ENCODE data around the gene FAM131B. TPM values are rescaled to one million over a fixed set of nuclear protein-coding genes. Genes with fewer than 3 reads are reported as not detected.

Gene FAM131B
- total RNA-seq, 1 donor from 2014 or later = 17.0 TPM

- DNase-seq (ENCODE audit: extremely low spot score, unreplicated experiment) = no peak
- no peak for TF ChIP-seq CTCF (IDR thresholded peaks at IDR 0.05)
- no peaks in the 10 kb centered on the region for H3K36me3 Mint-ChIP-seq (ENCODE audit: unreplicated experiment)
- no peak overlapping the region for H3K4me3 Mint-ChIP-seq (ENCODE audit: unreplicated experiment)
- peaks cover 4% of the 10 kb centered on the region for H3K27me3 Mint-ChIP-seq (ENCODE audit: unreplicated experiment)
- no peak overlapping the region for H3K27ac Mint-ChIP-seq (ENCODE audit: unreplicated experiment)
- H3K9me3 Mint-ChIP-seq (ENCODE audit: unreplicated experiment) = no peaks in the 10 kb centered on the region
- peaks cover 16% of the 10 kb centered on the region for H3K4me1 Mint-ChIP-seq (ENCODE audit: unreplicated experiment)
Measured at GRCh38 chr7:143369678-143370651, 7.5 kb upstream of the FAM131B start.

GRCh38 chr7:143368387-143368786 lies 5.9 kb upstream of the FAM131B start:
- H3K27me3 Mint-ChIP-seq (ENCODE audit: unreplicated experiment) = peaks cover 20% of the 10 kb centered on the region
- H3K4me1 Mint-ChIP-seq (ENCODE audit: unreplicated experiment) = peaks cover 16% of the 10 kb centered on the region
- H3K27ac Mint-ChIP-seq (ENCODE audit: unreplicated experiment) = no peak overlapping the region
- no peaks in the 10 kb centered on the region for H3K36me3 Mint-ChIP-seq (ENCODE audit: unreplicated experiment)
- H3K4me3 Mint-ChIP-seq (ENCODE audit: unreplicated experiment) = no peak overlapping the region
- no peak for DNase-seq (ENCODE audit: extremely low spot score, unreplicated experiment)
- no peaks in the 10 kb centered on the region for H3K9me3 Mint-ChIP-seq (ENCODE audit: unreplicated experiment)
- TF ChIP-seq CTCF (IDR thresholded peaks at IDR 0.05) = no peak

GRCh38 chr7:143367972-143368371 lies 5.5 kb upstream of the FAM131B start:
- no peak for DNase-seq (ENCODE audit: extremely low spot score, unreplicated experiment)
- Mint-ChIP-seq H3K4me3 (ENCODE audit: unreplicated experiment) (no peak overlapping the region), H3K27me3 (ENCODE audit: unreplicated experiment) (peaks cover 24% of the 10 kb centered on the region), H3K36me3 (ENCODE audit: unreplicated experiment) (no peaks in the 10 kb centered on the region), H3K27ac (ENCODE audit: unreplicated experiment) (no peak overlapping the region), H3K9me3 (ENCODE audit: unreplicated experiment) (no peaks in the 10 kb centered on the region), H3K4me1 (ENCODE audit: unreplicated experiment) (peaks cover 19% of the 10 kb centered on the region)
- no peak for TF ChIP-seq CTCF (IDR thresholded peaks at IDR 0.05)

GRCh38 chr7:143363016-143363937 lies 764 bp upstream of the FAM131B start:
- no peak for DNase-seq (ENCODE audit: extremely low spot score, unreplicated experiment)
- H3K4me1 Mint-ChIP-seq (ENCODE audit: unreplicated experiment) = peaks cover 17% of the 10 kb centered on the region
- H3K27me3 Mint-ChIP-seq (ENCODE audit: unreplicated experiment) = peaks cover 33% of the 10 kb centered on the region
- no peaks in the 10 kb centered on the region for H3K9me3 Mint-ChIP-seq (ENCODE audit: unreplicated experiment)
- H3K36me3 Mint-ChIP-seq (ENCODE audit: unreplicated experiment) = peaks cover 7% of the 10 kb centered on the region
- peak overlapping the region; percentile 70 for H3K4me3 Mint-ChIP-seq (ENCODE audit: unreplicated experiment)
- H3K27ac Mint-ChIP-seq (ENCODE audit: unreplicated experiment) = no peak overlapping the region
- no peak for TF ChIP-seq CTCF (IDR thresholded peaks at IDR 0.05)

All from osteocyte (in vitro differentiated cells).